Nucleus accumbens (tissue), 56 donors: ENCODE results near the gene TAS2R5.
"Not testable (repeated sequence)": the region's sequence is repeated elsewhere in the genome, so short reads cannot be mapped to it uniquely, and the experiment has no call there.

ENCODE experiments used
- DNase-seq, 56 donors: peaks; one replicate each; lab custom pipeline; 2025; lab: John Stamatoyannopoulos, UW

Gene TAS2R5, protein sequence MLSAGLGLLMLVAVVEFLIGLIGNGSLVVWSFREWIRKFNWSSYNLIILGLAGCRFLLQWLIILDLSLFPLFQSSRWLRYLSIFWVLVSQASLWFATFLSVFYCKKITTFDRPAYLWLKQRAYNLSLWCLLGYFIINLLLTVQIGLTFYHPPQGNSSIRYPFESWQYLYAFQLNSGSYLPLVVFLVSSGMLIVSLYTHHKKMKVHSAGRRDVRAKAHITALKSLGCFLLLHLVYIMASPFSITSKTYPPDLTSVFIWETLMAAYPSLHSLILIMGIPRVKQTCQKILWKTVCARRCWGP

DNA sequence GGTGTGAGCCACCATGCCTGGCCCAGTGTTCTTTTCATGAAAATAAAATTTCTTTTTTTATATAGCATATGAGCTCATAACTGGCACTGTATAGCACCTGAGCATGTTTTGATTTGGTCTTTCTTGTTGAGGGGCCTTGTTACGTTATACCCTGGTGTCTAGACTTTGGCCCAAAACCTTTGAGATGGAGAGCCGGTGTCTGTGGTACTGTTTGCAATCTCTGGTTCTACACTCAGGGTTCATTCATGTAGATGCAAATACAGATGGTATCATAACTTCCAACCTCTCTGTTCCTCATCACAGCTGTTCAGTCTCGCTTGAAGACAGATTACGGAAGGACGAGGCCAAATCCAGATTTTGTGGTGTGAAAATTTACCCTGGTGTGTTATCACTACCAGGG is at the start of gene TAS2R5:
Gene TAS2R5, plus strand, starts transcription at position 301 of the 400 bp plus-strand sequence. CDS start 145 bp downstream, outside the sequence.
- DNase-seq: no peak

- no peak for DNase-seq
These were observed 47.8 kb upstream of the TAS2R5 start for GRCh38 chr7:141742229-141742628.

- no peak for DNase-seq
These were observed 45.9 kb upstream of the TAS2R5 start for GRCh38 chr7:141744131-141744530.

GRCh38 chr7:141748396-141748795 is 41.6 kb upstream of the TAS2R5 start:
- DNase-seq: no peak

- not testable (repeated sequence) for DNase-seq
These were observed 38.1 kb upstream of the TAS2R5 start for GRCh38 chr7:141751904-141752303.

DNA sequence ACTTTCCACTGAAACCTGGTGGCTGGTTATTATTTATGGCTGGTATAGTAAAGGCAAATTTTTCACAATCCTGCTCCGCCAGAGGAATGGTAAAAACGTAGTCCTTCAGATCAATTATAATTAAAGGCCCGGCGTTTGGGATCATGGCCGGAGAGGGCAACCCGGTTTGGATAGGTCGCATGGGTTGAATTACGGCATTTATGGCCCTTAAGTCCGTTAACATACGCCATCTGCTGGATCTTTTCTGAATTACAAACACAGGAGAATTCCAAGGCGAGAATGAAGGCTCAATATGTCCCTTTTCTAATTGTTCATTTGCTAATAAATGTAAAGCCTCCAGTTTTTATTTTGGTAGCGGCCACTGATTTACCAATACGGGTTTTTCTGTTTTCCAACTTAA is 37.4 kb upstream of the TAS2R5 start:
- DNase-seq: no peak

- DNase-seq: no peak
These were observed 35.1 kb upstream of the TAS2R5 start for GRCh38 chr7:141754939-141755338.

DNA sequence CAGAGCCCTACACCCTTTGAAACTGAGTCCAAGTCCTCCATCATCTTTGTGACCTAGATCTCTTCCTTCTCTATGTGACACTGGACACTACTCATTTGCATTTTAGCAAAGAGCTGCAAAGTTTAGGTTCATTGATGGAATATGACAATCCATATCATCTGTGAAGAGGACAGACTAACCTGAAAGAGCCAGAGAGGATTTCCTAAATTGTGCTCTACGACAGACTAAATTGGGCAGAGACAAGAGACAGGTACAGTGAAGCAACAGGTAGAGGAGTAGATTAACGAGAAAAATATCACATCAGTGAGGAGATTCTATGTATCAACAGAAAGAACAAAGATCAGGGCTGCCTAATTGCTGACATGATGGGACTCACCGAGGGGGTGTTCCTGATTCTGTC is 26.2 kb upstream of the TAS2R5 start, which contains the start of gene TAS2R3:
Gene TAS2R3, plus strand, starts transcription at position 301 of the 400 bp plus-strand sequence. Its CDS starts 62 bp downstream, at position 363.
- DNase-seq: no peak

GRCh38 chr7:141770083-141770583 is 19.9 kb upstream of the TAS2R5 start:
- DNase-seq: not testable (repeated sequence)

GRCh38 chr7:141776374-141776773 is 13.6 kb upstream of the TAS2R5 start, which contains the start of gene TAS2R4:
Gene TAS2R4, plus strand, starts transcription at chr7:141776674. Its CDS starts 1,815 bp downstream, at chr7:141778489.
- no peak for DNase-seq

DNA sequence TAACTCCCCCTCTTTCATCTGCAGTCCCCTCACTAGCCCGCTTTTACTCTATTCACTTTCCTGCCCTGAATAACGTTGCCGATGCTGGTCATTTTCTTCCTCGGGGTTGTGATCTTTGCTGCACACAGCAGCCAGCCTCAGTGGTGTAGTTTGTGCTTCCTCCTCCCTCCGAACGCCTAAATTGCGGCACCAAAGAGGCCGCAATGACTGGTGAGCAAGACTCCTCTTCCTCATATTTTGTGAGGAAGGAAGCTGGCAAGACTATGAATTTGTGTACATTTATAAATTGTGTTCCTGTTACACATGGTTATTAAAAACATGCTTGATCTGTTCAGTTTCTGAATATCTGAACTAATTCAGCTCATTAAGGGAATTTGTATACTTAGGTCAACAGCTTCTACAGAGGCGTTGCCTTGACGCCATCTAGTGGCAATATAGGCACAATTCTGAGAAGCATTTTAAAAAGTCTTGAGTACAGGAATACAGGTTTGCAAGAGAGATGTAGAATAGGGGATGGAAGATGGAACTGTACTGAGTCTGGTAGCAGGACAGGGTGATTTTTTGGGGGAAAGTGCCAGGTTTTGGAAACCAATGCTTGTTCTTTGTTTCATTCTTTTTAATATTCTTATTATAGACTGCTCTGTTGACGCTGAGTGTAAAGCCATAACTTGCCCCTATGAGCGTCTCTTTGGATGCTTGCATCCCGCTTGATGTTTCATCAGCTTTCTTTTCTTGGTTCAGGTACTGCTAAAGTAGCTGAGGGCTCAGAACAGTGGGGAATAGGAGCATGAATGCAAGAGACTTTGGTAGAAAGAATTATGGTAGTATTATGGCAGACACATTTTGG is 4.1 kb upstream of the TAS2R5 start:
- DNase-seq: peak in 16 of 56 donors; percentile 1 to 48 (median 4)

GRCh38 chr7:141788296-141788695 is 1.7 kb upstream of the TAS2R5 start:
- no peak for DNase-seq

GRCh38 chr7:141792526-141792925 is 2.5 kb downstream of the TAS2R5 start:
- peak in 1 of 56 donors; percentile 3 for DNase-seq

DNA sequence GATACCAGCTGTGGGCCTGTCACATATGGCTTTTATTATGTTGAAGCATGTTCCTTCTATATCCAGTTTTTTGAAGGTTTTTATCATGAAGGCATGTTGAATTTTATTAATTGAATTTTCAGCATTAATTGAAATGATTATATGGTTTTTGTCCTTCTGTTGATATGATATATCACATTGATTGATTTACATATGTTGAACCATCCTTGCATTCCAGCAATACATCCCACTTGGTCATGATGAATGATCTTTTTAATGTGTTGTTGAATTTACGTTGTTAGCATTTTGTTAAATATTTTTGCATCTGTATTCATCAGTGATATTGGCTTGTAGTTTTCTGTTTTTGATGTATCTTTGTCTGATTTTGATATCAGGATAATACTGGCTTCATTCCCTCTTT is 30.1 kb downstream of the TAS2R5 start:
- no peak for DNase-seq

GRCh38 chr7:141822432-141822831 is 32.4 kb downstream of the TAS2R5 start:
- not testable (repeated sequence) for DNase-seq

DNA sequence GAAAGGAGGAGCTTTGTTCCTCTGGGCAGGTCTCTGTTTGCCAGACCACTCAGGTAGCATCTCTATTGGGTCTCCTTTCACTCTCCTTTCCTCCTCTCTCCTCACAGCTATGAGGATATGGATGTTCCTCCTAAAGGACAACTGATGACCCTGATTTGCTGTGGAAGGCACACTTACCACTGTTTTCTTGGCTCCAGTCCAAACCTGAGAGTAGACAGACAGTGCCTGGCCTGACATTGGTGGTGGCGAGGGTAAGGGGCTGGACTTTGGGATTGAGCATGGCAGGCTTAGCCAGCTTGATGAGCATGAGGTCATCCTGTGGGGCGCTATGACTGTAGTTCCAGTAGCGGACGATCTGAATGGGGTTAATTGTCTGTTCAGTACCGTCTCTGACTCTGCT is 47.7 kb downstream of the TAS2R5 start:
- DNase-seq: peak in 1 of 56 donors; percentile 7

GRCh38 chr7:141838581-141838980 is 48.6 kb downstream of the TAS2R5 start:
- DNase-seq: no peak

GRCh38 chr7:141839256-141839655 is 49.2 kb downstream of the TAS2R5 start:
- DNase-seq: no peak

GRCh38 chr7:141840708-141841107 is 50.7 kb downstream of the TAS2R5 start:
- DNase-seq: no peak
